Measurements from ENCODE around the gene ANP32B.
A peak's percentile ranks its signal among the peaks of the same experiment; 100 is the strongest.

Gene ANP32B

GRCh38 chr9:97983589-97984187 is 547 bp downstream of the ANP32B start:
- H3K56ac ChIP-seq (ENCODE audit: low read length): peak overlapping the region; percentile 100
- peak; percentile 46 for DNase-seq
- H2AK5ac ChIP-seq (ENCODE audit: low read length): no peak overlapping the region
- peaks cover 8% of the 10 kb centered on the region for H3K79me1 ChIP-seq (ENCODE audit: low read length)
- WGBS (ENCODE audit: extremely low coverage, insufficient coverage, low lambda C conversion rate): no CpG with 5 or more reads among the region's 70 CpGs
- peak overlapping the region; percentile 98 for H3K18ac ChIP-seq (ENCODE audit: low read length)
- H3K27me3 ChIP-seq (ENCODE audit: insufficient read depth, low read length, poor library complexity): peaks cover 26% of the 10 kb centered on the region
- peak overlapping the region; percentile 92 for H3K23ac ChIP-seq (ENCODE audit: low read length)
- H4K8ac ChIP-seq (ENCODE audit: low read depth, low read length): peak overlapping the region; percentile 94
- peak overlapping the region; percentile 99 for H3K27ac ChIP-seq (ENCODE audit: low read depth, low read length)
- H2BK5ac ChIP-seq (ENCODE audit: low read length): no peak overlapping the region
- H2BK15ac ChIP-seq (replicated peaks; ENCODE audit: low read depth): no peak overlapping the region
- H3K4me3 ChIP-seq (ENCODE audit: low read length): peak overlapping the region; percentile 94
- H2BK120ac ChIP-seq (ENCODE audit: low read depth, low read length): peak overlapping the region; percentile 98
- peaks cover 6% of the 10 kb centered on the region for H3K4me1 ChIP-seq (ENCODE audit: control insufficient read depth, low read depth, low read length)
- peak overlapping the region; percentile 94 for H3K4ac ChIP-seq (ENCODE audit: low read depth, low read length)
- no peak overlapping the region for H3K4me2 ChIP-seq (ENCODE audit: low read length)
- no peak overlapping the region for H4K5ac ChIP-seq (ENCODE audit: low read length)
- peak overlapping the region; percentile 100 for H3K9ac ChIP-seq (ENCODE audit: low read length)
- peaks cover 42% of the 10 kb centered on the region for H3K79me2 ChIP-seq (ENCODE audit: control insufficient read depth, insufficient read depth, low read length)
- H3K36me3 ChIP-seq (ENCODE audit: control insufficient read depth, insufficient read depth, low read length): no peaks in the 10 kb centered on the region

GRCh38 chr9:97984188-97985057 is 1.3 kb downstream of the ANP32B start:
- H3K27me3 ChIP-seq (ENCODE audit: insufficient read depth, low read length, poor library complexity): peaks cover 21% of the 10 kb centered on the region
- H3K4me3 ChIP-seq (ENCODE audit: low read length): peak overlapping the region; percentile 94
- no peak overlapping the region for H2AK5ac ChIP-seq (ENCODE audit: low read length)
- peaks cover 48% of the 10 kb centered on the region for H3K79me2 ChIP-seq (ENCODE audit: control insufficient read depth, insufficient read depth, low read length)
- peak overlapping the region; percentile 98 for H3K23ac ChIP-seq (ENCODE audit: low read length)
- peak overlapping the region; percentile 94 for H4K8ac ChIP-seq (ENCODE audit: low read depth, low read length)
- H3K9ac ChIP-seq (ENCODE audit: low read length): peak overlapping the region; percentile 100
- peak overlapping the region; percentile 100 for H3K56ac ChIP-seq (ENCODE audit: low read length)
- H2BK5ac ChIP-seq (ENCODE audit: low read length): peak overlapping the region; percentile 95
- no peak overlapping the region for H2BK15ac ChIP-seq (replicated peaks; ENCODE audit: low read depth)
- peaks cover 6% of the 10 kb centered on the region for H3K4me1 ChIP-seq (ENCODE audit: control insufficient read depth, low read depth, low read length)
- H3K4me2 ChIP-seq (ENCODE audit: low read length): peak overlapping the region; percentile 76
- peaks cover 8% of the 10 kb centered on the region for H3K79me1 ChIP-seq (ENCODE audit: low read length)
- H3K27ac ChIP-seq (ENCODE audit: low read depth, low read length): peak overlapping the region; percentile 99
- H3K18ac ChIP-seq (ENCODE audit: low read length): peak overlapping the region; percentile 98
- peak; percentile 75 for DNase-seq
- H3K36me3 ChIP-seq (ENCODE audit: control insufficient read depth, insufficient read depth, low read length): no peaks in the 10 kb centered on the region
- no peak overlapping the region for H4K5ac ChIP-seq (ENCODE audit: low read length)
- H2BK120ac ChIP-seq (ENCODE audit: low read depth, low read length): peak overlapping the region; percentile 98
- WGBS (ENCODE audit: extremely low coverage, insufficient coverage, low lambda C conversion rate): no CpG with 5 or more reads among the region's 116 CpGs
- H3K4ac ChIP-seq (ENCODE audit: low read depth, low read length): peak overlapping the region; percentile 94

DNA sequence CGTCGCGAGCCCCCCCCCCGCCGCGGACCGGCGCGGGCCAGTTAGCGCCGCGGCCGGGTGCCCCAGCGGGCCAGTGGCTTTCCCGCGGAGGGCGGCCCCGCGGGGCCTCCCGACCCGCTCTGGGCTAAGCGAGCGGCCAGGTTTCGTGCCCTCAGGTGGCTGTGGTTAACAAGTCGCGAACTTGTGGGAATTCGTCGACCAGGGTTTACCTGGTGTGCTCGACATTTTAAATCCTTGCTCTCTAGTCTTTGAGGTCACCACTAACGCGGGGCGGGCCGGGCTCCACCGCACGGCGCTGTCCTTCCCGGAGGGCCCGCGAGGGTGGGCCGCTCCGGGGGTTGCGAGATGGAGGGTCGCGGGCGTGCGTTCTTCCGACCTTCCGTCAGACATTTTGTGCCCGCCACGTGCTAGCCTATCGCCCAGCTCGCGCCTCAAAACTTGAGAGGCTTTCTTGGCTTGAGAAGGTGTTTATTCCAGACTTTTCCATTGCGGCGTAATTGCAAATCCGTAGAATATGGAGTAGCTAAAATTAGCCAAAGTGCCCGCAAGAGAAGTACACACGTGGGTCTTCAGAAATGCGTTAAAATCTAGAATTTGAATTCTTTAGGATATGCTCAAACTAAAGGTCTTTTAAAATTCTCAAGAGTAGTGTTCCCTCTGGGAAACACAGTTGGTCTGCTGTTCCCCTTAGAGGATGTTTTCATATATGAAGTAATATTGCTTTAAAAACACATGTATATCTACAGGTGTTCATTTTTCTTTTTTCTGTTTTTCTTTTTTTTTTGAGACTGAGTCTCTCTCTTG is 2.1 kb downstream of the ANP32B start:
- Histone ChIP-seq H3K79me2 (ENCODE audit: control insufficient read depth, insufficient read depth, low read length) (peaks cover 56% of the 10 kb centered on the region), H4K8ac (ENCODE audit: low read depth, low read length) (peak overlapping the region; percentile 94)
- DNase-seq: peak; percentile 69

DNA sequence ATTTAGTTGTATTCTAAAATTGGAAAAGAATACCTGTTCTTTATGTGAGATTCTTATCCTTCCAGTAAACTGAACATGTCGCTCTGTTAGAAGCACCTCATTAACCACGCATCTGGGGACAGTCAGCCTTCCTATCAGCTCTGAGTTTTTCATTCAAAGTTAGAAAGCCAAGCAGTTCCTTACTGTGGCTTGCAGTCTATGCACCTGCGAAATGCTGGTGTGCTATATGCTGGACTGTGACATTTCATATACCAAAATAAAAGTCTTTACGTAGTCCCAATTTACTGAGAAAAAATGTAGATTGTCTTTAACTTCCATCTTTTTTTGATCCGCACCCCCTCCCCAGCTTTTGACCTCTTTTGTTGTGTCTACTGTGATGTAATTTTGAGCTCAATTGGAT is 4.3 kb downstream of the ANP32B start:
- no peak overlapping the region for H3K23ac ChIP-seq (ENCODE audit: low read length)
- H3K36me3 ChIP-seq (ENCODE audit: control insufficient read depth, insufficient read depth, low read length): no peaks in the 10 kb centered on the region
- no peaks in the 10 kb centered on the region for H3K27me3 ChIP-seq (ENCODE audit: insufficient read depth, low read length, poor library complexity)
- DNase-seq: no peak
- no peak overlapping the region for H4K5ac ChIP-seq (ENCODE audit: low read length)
- H3K56ac ChIP-seq (ENCODE audit: low read length): no peak overlapping the region
- no CpG with 5 or more reads among the region's 5 CpGs for WGBS (ENCODE audit: extremely low coverage, insufficient coverage, low lambda C conversion rate)
- no peak overlapping the region for H2AK5ac ChIP-seq (ENCODE audit: low read length)
- peaks cover 6% of the 10 kb centered on the region for H3K4me1 ChIP-seq (ENCODE audit: control insufficient read depth, low read depth, low read length)
- H2BK5ac ChIP-seq (ENCODE audit: low read length): no peak overlapping the region
- no peak overlapping the region for H4K8ac ChIP-seq (ENCODE audit: low read depth, low read length)
- H2BK15ac ChIP-seq (replicated peaks; ENCODE audit: low read depth): no peak overlapping the region
- no peak overlapping the region for H3K4me2 ChIP-seq (ENCODE audit: low read length)
- H3K4me3 ChIP-seq (ENCODE audit: low read length): no peak overlapping the region
- peaks cover 8% of the 10 kb centered on the region for H3K79me1 ChIP-seq (ENCODE audit: low read length)
- H3K9ac ChIP-seq (ENCODE audit: low read length): no peak overlapping the region
- H2BK120ac ChIP-seq (ENCODE audit: low read depth, low read length): no peak overlapping the region
- H3K27ac ChIP-seq (ENCODE audit: low read depth, low read length): no peak overlapping the region
- H3K79me2 ChIP-seq (ENCODE audit: control insufficient read depth, insufficient read depth, low read length): peaks cover 74% of the 10 kb centered on the region
- H3K4ac ChIP-seq (ENCODE audit: low read depth, low read length): no peak overlapping the region
- H3K18ac ChIP-seq (ENCODE audit: low read length): no peak overlapping the region

More for the DNA sequence above, 2.1 kb downstream of the ANP32B start:
- peak overlapping the region; percentile 92 for H3K23ac ChIP-seq (ENCODE audit: low read length)
- H2BK5ac ChIP-seq (ENCODE audit: low read length): peak overlapping the region; percentile 49
- peaks cover 14% of the 10 kb centered on the region for H3K27me3 ChIP-seq (ENCODE audit: insufficient read depth, low read length, poor library complexity)
- H3K79me1 ChIP-seq (ENCODE audit: low read length): peaks cover 8% of the 10 kb centered on the region
- peak overlapping the region; percentile 94 for H3K4ac ChIP-seq (ENCODE audit: low read depth, low read length)
- H3K36me3 ChIP-seq (ENCODE audit: control insufficient read depth, insufficient read depth, low read length): no peaks in the 10 kb centered on the region
- H3K4me3 ChIP-seq (ENCODE audit: low read length): peak overlapping the region; percentile 94
- peaks cover 6% of the 10 kb centered on the region for H3K4me1 ChIP-seq (ENCODE audit: control insufficient read depth, low read depth, low read length)
- H3K9ac ChIP-seq (ENCODE audit: low read length): peak overlapping the region; percentile 100
- peak overlapping the region; percentile 99 for H3K27ac ChIP-seq (ENCODE audit: low read depth, low read length)
- peak overlapping the region; percentile 98 for H3K18ac ChIP-seq (ENCODE audit: low read length)
- peak overlapping the region; percentile 98 for H2BK120ac ChIP-seq (ENCODE audit: low read depth, low read length)
- no peak overlapping the region for H2AK5ac ChIP-seq (ENCODE audit: low read length)
- peak overlapping the region; percentile 100 for H3K56ac ChIP-seq (ENCODE audit: low read length)
- peak overlapping the region; percentile 76 for H3K4me2 ChIP-seq (ENCODE audit: low read length)
- WGBS (ENCODE audit: extremely low coverage, insufficient coverage, low lambda C conversion rate): no CpG with 5 or more reads among the region's 59 CpGs
- peak overlapping the region; percentile 77 for H4K5ac ChIP-seq (ENCODE audit: low read length)
- no peak overlapping the region for H2BK15ac ChIP-seq (replicated peaks; ENCODE audit: low read depth)

- no CpG with 5 or more reads among the region's 2 CpGs for WGBS (ENCODE audit: extremely low coverage, insufficient coverage, low lambda C conversion rate)
- peaks cover 2% of the 10 kb centered on the region for H3K36me3 ChIP-seq (ENCODE audit: control insufficient read depth, insufficient read depth, low read length)
Observed at GRCh38 chr9:97990259-97990658, 7.1 kb downstream of the ANP32B start.

More at GRCh38 chr9:97990259-97990658, 7.1 kb downstream of the ANP32B start:
- Histone ChIP-seq H3K4me1 (ENCODE audit: control insufficient read depth, low read depth, low read length) (peaks cover 6% of the 10 kb centered on the region), H2AK5ac (ENCODE audit: low read length) (no peak overlapping the region), H3K79me1 (ENCODE audit: low read length) (peaks cover 10% of the 10 kb centered on the region), H3K4me3 (ENCODE audit: low read length) (no peak overlapping the region), H3K56ac (ENCODE audit: low read length) (no peak overlapping the region), H3K9ac (ENCODE audit: low read length) (no peak overlapping the region), H3K18ac (ENCODE audit: low read length) (no peak overlapping the region), H3K79me2 (ENCODE audit: control insufficient read depth, insufficient read depth, low read length) (peaks cover 84% of the 10 kb centered on the region), H2BK5ac (ENCODE audit: low read length) (no peak overlapping the region), H3K23ac (ENCODE audit: low read length) (no peak overlapping the region), H2BK120ac (ENCODE audit: low read depth, low read length) (no peak overlapping the region), H3K4me2 (ENCODE audit: low read length) (no peak overlapping the region), H3K27me3 (ENCODE audit: insufficient read depth, low read length, poor library complexity) (no peaks in the 10 kb centered on the region), H2BK15ac (replicated peaks; ENCODE audit: low read depth) (no peak overlapping the region), H4K5ac (ENCODE audit: low read length) (no peak overlapping the region), H4K8ac (ENCODE audit: low read depth, low read length) (no peak overlapping the region), H3K27ac (ENCODE audit: low read depth, low read length) (no peak overlapping the region), H3K4ac (ENCODE audit: low read depth, low read length) (no peak overlapping the region)
- DNase-seq: peak; percentile 79
